ENCODE measurements around the gene UTP4.

UTP4 gene

DNA sequence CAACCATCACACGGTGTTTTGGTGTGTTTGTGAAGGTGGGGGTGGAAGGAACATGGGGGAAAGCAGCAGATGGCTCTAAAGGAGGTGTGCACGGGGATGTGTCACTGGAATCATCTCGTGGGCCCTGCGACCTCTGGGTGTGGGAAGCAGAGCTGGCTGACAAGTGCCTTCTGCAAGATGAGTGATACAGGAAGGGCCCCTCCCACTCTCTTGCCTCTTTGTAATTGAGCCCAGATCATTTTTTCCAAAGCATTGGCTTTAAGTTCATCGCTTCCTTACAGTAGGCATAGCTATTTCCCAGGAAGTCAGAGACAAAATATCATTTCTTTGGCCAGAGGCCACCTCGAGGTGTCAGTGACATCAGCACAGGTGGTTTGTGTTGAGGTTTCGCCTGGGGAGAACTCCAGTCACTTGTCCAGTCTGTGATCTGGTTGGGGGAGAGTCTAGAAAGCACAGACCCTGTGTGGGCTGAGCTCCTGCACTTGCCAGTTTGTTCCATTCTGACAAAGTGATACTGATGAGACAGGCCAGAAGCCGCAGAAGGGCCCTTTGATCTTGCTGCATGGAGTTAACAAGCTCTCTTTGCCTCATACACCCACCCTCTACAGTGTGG is 33.9 kb downstream of the UTP4 start:
- no peak overlapping the region for H3K4me3 ChIP-seq (ENCODE audit: low read depth, low read length)
- DNase-seq (ENCODE audit: low read depth) = no peak
- TF ChIP-seq, protein P1, sequence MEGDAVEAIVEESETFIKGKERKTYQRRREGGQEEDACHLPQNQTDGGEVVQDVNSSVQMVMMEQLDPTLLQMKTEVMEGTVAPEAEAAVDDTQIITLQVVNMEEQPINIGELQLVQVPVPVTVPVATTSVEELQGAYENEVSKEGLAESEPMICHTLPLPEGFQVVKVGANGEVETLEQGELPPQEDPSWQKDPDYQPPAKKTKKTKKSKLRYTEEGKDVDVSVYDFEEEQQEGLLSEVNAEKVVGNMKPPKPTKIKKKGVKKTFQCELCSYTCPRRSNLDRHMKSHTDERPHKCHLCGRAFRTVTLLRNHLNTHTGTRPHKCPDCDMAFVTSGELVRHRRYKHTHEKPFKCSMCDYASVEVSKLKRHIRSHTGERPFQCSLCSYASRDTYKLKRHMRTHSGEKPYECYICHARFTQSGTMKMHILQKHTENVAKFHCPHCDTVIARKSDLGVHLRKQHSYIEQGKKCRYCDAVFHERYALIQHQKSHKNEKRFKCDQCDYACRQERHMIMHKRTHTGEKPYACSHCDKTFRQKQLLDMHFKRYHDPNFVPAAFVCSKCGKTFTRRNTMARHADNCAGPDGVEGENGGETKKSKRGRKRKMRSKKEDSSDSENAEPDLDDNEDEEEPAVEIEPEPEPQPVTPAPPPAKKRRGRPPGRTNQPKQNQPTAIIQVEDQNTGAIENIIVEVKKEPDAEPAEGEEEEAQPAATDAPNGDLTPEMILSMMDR (IDR thresholded peaks at IDR 0.05; ENCODE audit: low read depth, low read length, missing control alignments) = no peak

DNA sequence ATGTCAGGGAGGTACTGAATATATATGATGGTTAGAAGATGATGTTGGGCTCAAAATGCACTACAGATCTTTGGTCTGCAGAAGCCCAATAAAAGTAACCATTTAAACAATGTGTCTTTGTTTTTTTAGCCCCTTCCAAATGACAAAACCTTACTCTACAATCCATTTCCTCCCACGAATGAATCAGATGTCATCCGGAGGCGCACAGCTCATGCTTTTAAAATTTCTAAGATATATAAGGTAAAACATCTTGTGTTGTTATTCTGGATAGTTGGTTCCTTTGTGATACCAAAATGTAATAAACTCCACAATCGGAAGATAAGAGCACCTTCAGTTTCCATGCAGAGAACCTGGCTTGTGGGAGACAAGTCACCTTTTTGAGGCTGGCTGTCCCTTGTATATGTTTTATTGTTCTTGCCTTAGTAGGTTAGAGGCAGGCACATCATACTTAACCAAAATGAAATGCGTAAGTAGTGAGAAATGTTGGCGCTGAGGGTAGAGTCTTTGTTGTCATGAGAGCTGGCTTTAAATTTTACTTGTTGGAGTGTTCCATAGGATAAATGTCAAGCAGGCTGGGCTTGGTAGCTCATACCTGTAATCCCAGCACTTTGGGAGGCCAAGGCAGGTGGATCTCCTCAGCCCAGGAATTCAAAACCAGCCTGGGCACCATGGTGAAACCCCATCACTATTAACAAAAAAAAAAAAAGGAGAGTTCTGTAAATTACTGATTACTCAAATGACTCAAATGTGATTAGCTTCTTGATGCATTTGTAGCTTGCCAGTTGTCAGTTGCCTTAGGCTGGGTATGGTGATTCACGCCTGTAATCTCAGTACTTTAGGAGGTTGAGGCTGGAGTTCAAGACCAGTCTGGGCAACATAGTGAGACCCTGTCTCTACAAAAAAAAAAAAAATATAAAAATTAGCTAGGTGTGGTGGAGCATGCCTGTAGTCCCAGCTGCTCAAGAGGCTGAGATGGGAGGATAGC is 34.8 kb downstream of the UTP4 start:
- TF ChIP-seq, protein P1 (IDR thresholded peaks at IDR 0.05; ENCODE audit: low read depth, low read length, missing control alignments) = no peak
- DNase-seq (ENCODE audit: low read depth) = no peak
- no peak overlapping the region for H3K4me3 ChIP-seq (ENCODE audit: low read depth, low read length)

DNA sequence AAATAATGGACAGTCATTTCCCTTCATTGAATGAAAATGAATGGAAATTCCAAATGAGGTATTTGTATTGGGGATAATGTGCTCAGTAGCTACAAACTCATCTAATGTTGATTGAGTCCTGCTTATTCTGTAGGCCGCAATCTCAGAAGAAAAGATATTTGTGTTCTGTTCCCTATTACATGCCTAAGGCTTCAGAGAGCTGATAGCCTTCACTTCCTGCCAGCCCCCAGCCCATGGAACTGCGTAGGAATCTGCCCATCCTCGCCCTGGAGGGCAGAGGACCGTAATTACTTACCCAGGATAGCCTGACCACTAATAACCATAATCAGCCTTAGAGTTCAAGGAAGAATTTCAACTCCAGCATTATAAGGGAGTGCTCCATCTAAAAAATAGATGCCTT is 36.6 kb downstream of the UTP4 start:
- TF ChIP-seq, protein P1 (IDR thresholded peaks at IDR 0.05; ENCODE audit: low read depth, low read length, missing control alignments) = no peak
- DNase-seq (ENCODE audit: low read depth) = no peak

DNA sequence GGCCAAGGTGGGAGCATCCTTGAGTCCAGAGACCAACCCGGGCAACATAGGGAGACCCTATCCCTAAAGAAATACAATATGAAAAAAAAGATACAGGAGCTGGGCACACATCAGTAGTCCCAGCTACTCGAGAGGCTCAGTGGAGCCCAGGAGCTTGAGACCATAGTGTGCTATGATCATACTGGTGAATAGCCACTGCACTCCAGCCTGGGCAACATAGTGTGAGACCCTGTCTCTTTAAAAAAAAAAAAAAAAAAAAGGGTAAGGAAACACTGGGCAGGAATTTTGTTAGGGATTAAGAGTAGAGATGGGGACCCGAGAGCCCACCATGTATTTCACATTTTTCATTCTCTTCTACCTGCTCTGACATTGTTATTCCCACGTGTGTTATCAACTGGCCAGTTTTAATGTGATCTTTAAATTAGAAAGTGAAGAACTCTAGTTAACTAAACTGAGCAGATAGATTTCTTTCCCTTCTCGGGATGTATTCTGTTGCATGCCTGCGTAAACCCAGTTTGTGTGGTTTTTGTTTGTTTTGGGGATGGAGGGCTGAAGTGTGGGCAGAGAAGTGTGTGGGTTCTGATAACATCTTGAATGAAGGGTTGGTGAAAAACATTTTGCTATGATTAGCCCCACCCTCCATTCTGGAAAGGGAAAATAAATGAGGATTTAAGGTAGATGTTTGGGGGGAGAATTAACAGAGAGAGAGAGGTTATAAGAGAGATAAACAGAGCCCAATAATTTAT is 37.3 kb downstream of the UTP4 start:
- TF ChIP-seq, protein P1 (IDR thresholded peaks at IDR 0.05; ENCODE audit: low read depth, low read length, missing control alignments) = no peak
- no peak overlapping the region for H3K4me3 ChIP-seq (ENCODE audit: low read depth, low read length)
- no peak for DNase-seq (ENCODE audit: low read depth)

More for the DNA sequence above, 36.6 kb downstream of the UTP4 start:
- H3K4me3 ChIP-seq (ENCODE audit: low read depth, low read length) = no peak overlapping the region

DNA sequence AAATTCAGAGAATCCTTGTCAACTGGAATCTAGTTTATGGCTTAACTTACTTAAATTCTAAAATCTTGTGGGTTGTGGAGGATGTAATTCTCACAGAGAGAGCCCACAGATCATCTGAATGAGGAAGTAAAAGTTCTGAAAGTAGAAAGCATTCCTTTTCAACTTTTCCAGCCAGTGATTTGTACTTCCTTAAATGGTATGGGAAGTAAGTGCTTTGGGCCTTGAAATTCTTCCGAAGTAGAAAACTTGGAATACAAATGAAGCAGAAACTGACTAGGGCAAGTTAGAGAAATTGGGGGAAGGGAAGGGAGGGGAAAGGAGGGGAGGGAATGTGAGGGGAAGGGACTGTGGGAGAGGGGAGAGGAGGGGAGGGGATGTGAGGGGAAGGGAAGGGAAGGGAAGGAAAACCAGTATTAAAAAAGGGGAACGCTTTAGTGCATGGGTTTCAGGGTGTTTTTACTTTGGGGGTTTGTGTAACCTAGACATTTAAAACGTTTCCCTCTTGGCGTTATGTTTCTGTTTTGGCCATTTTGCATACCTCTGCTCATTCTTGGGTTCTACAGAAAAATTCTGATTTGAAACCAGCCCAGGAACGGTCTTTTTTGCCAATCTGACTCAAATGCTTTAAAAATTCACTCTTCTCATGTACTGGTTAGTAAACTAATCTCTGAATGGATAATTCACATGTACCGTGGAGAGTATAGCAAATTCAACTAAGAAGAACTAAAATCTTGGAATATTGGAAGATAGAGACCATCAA is 39.1 kb downstream of the UTP4 start:
- TF ChIP-seq, protein P1 (IDR thresholded peaks at IDR 0.05; ENCODE audit: low read depth, low read length, missing control alignments) = no peak
- DNase-seq (ENCODE audit: low read depth) = no peak
- H3K4me3 ChIP-seq (ENCODE audit: low read depth, low read length) = no peak overlapping the region

Measured in GM12864 (cell line).